SK-N-SH treated with all-trans-retinoic acid at 6 μM for 48 hours (cell line): ENCODE measurements around the gene TIGD3.
A peak's percentile ranks its signal among the peaks of the same experiment; 100 is the strongest.

Experiments
- ATAC-seq: fragments of 200-7000 bp; cut with Tn5 transposase; 3 replicates; pipeline ENCODE4 v1.9.1; 2020; ENCODE audit warnings: mild to moderate bottlenecking, moderate library complexity
- ARNTL ChIP-seq: fragments of 450-650 bp; formaldehyde crosslinking; IDR thresholded peaks from 2 replicates; pipeline ENCODE4 v1.5.0; 2020; ENCODE audit warnings: low read depth, mild to moderate bottlenecking, moderate library complexity, borderline replicate concordance
- BACH2 ChIP-seq: fragments of 250-450 bp; sonication (Bioruptor Pico); IDR thresholded peaks from 2 replicates; pipeline ENCODE4 v1.9.0; 2021; ENCODE audit warnings: mild to moderate bottlenecking, borderline replicate concordance
- CREB5 ChIP-seq: fragments of 250-450 bp; sonication (Bioruptor Pico); IDR thresholded peaks from 2 replicates; pipeline ENCODE4 v1.5.1; 2020; ENCODE audit warnings: low read depth, mild to moderate bottlenecking, moderate library complexity
- CSRNP3 ChIP-seq: fragments of 250-450 bp; sonication (Bioruptor Pico); IDR thresholded peaks from 2 replicates; pipeline ENCODE4 v1.5.1; 2021; ENCODE audit warnings: mild to moderate bottlenecking, moderate library complexity
- ISL1 ChIP-seq: fragments of 250-450 bp; sonication (Bioruptor Pico); IDR thresholded peaks from 2 replicates; pipeline ENCODE4 v2.1.2; 2022; ENCODE audit warnings: mild to moderate bottlenecking, moderate library complexity
- OSR1 ChIP-seq: fragments of 250-450 bp; sonication (Bioruptor Pico); IDR thresholded peaks from 2 replicates; pipeline ENCODE4 v1.8.0; 2022; ENCODE audit warnings: moderate library complexity, mild to moderate bottlenecking, inconsistent platforms
- PATZ1 ChIP-seq: fragments of 250-450 bp; sonication (Bioruptor Pico); IDR thresholded peaks from 2 replicates; pipeline ENCODE4 v1.8.0; 2020; ENCODE audit warnings: mild to moderate bottlenecking, moderate library complexity, borderline replicate concordance
- PPARA ChIP-seq: fragments of 250-450 bp; sonication (Bioruptor Pico); IDR thresholded peaks from 2 replicates; pipeline ENCODE4 v1.5.0; 2020; ENCODE audit warnings: mild to moderate bottlenecking, borderline replicate concordance
- TCF4 ChIP-seq: fragments of 250-450 bp; sonication (Bioruptor Pico); IDR thresholded peaks from 2 replicates; pipeline ENCODE4 v1.8.0; 2021; ENCODE audit warnings: mild to moderate bottlenecking, moderate library complexity, borderline replicate concordance
- TOX ChIP-seq: fragments of 250-450 bp; sonication (Bioruptor Pico); IDR thresholded peaks from 2 replicates; pipeline ENCODE4 v1.8.0; 2021; ENCODE audit warnings: mild to moderate bottlenecking, moderate library complexity, borderline replicate concordance
- TSHZ2 ChIP-seq: fragments of 250-450 bp; sonication (Bioruptor Pico); IDR thresholded peaks from 2 replicates; pipeline ENCODE4 v1.5.0; 2020; ENCODE audit warnings: mild to moderate bottlenecking, moderate library complexity
- ZC3H10 ChIP-seq: fragments of 250-450 bp; sonication (Bioruptor Pico); IDR thresholded peaks from 2 replicates; pipeline ENCODE4 v1.5.1; 2021; ENCODE audit warnings: mild to moderate bottlenecking, moderate library complexity
- ZFP3 ChIP-seq: fragments of 250-450 bp; sonication (Bioruptor Pico); IDR thresholded peaks from 2 replicates; pipeline ENCODE4 v1.5.0; 2020; ENCODE audit warnings: mild to moderate bottlenecking, moderate library complexity
- ZFP30 ChIP-seq: fragments of 450-650 bp; formaldehyde crosslinking; IDR thresholded peaks from 2 replicates; pipeline ENCODE4 v1.5.0; 2022; ENCODE audit warnings: mild to moderate bottlenecking, moderate library complexity
- ZNF565 ChIP-seq: fragments of 450-650 bp; formaldehyde crosslinking; conservative IDR thresholded peaks from 2 replicates; pipeline ENCODE4 v1.5.0; 2020; ENCODE audit warnings: low read depth, mild to moderate bottlenecking, moderate library complexity

Gene TIGD3

GRCh38 chr11:65354265-65355012 lies at the start of gene TIGD3:
Gene TIGD3 (plus strand): TSS chr11:65354751. CDS start chr11:65355809, 1,058 bp downstream.
- TF ChIP-seq CSRNP3 (CRISPR knock-in tag) (no peak), PATZ1 (CRISPR knock-in tag) (no peak), ZNF565 (CRISPR knock-in tag) (0 out of 2 replicates have a peak, but pooled peaks have one; percentile 22)
- TF ChIP-seq, all 23 proteins: peak for 1
- peak; percentile 95 for ATAC-seq

GRCh38 chr11:65305501-65306268 lies 48.9 kb upstream of the TIGD3 start:
- ATAC-seq = no peak

More at GRCh38 chr11:65305501-65306268, 48.9 kb upstream of the TIGD3 start:
- TF ChIP-seq OSR1 (CRISPR knock-in tag) (no peak), ZFP3 (CRISPR knock-in tag) (no peak), ISL1 (CRISPR knock-in tag) (no peak), CREB5 (no peak), TOX (CRISPR knock-in tag) (no peak), TCF4 (no peak), TSHZ2 (CRISPR knock-in tag) (no peak), ZC3H10 (CRISPR knock-in tag) (no peak), PATZ1 (CRISPR knock-in tag) (no peak), ZFP30 (CRISPR knock-in tag) (no peak), ARNTL (no peak), CSRNP3 (CRISPR knock-in tag) (no peak), PPARA (no peak), BACH2 (CRISPR knock-in tag) (no peak)
